Measurements from ENCODE around the gene TENT5C. TPM values are rescaled to one million over a fixed set of nuclear protein-coding genes. Genes with fewer than 3 reads are reported as not detected.

The TENT5C gene
- total and polyA plus RNA-seq, 2 of the 8 experiments (the other 6 are each of a cell fraction or from before 2014, with no cell fraction given) = 0.38 to 0.99 TPM

DNA sequence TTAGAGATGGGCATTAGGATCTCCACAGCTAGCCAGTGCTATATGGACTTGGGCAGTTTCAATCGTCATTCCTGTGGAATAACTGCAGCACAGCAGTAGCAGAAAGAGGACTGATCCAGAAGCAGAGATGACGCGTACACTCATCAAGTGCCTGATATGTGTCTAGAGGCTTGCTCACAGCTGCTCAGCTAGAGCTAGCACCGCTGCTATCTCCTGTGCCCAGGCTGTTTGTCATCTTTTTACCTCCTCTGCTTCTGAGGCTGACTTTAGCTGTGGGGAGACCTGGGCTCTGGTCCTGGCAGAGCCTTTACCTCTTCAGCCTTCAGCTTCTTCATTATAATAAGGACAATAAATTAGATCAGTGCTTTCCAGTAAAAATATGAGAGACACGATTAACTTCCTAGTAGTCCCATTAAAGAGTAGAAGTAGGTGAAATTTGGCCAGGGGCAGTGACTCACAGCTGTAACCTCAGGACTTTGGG lies 5.3 kb downstream of the TENT5C start:
- H3K4me2 ChIP-seq (ENCODE audit: insufficient read depth in 1 of 2, low read depth in 2 of 2, low read length in 2 of 2) = no peak overlapping the region
- H2BK12ac ChIP-seq (ENCODE audit: low read depth, low read length) = no peak overlapping the region
- H3K18ac ChIP-seq (ENCODE audit: extremely low read depth, low read length) = no peak overlapping the region
- no peaks in the 10 kb centered on the region for H3K79me1 ChIP-seq (ENCODE audit: low read depth, low read length)
- no peak overlapping the region for H2BK20ac ChIP-seq (ENCODE audit: low read length)
- TF ChIP-seq HDAC6 (IDR thresholded peaks at IDR 0.05; ENCODE audit: low read depth, low read length) = no peak
- TF ChIP-seq RXRA (IDR thresholded peaks at IDR 0.05; ENCODE audit: insufficient read depth, low read depth, low read length) = no peak
- no peak for TF ChIP-seq CHD2 (IDR thresholded peaks at IDR 0.05; ENCODE audit: low read length)
- no peak for TF ChIP-seq CREB1 (IDR thresholded peaks at IDR 0.05)
- TF ChIP-seq TEAD4 (IDR thresholded peaks at IDR 0.05; ENCODE audit: low read depth, low read length) = no peak
- TF ChIP-seq POLR2A (IDR thresholded peaks at IDR 0.05; ENCODE audit: control extremely low read depth in 1 of 2, low read depth in 2 of 2, low read length in 2 of 2) = no peak
- TF ChIP-seq CBX5 (IDR thresholded peaks at IDR 0.05; ENCODE audit: low read depth, low read length) = no peak
- no peak for TF ChIP-seq SP1 (IDR thresholded peaks at IDR 0.05; ENCODE audit: low read depth, low read length)
- no peak for TF ChIP-seq GTF2F1 (IDR thresholded peaks at IDR 0.05; ENCODE audit: borderline replicate concordance, low read depth, low read length)
- no peak for TF ChIP-seq HDAC2 (IDR thresholded peaks at IDR 0.05; ENCODE audit: borderline replicate concordance in 1 of 2, low read depth in 2 of 2, low read length in 2 of 2)
- TF ChIP-seq CEBPB (IDR thresholded peaks at IDR 0.05; ENCODE audit: low read depth, low read length) = no peak
- TF ChIP-seq KDM1A (IDR thresholded peaks at IDR 0.05; ENCODE audit: borderline replicate concordance, low read length) = no peak
- no peak for TF ChIP-seq POLR2AphosphoS5 (IDR thresholded peaks at IDR 0.05; ENCODE audit: low read depth, low read length)
- TF ChIP-seq CHD1 (IDR thresholded peaks at IDR 0.05; ENCODE audit: low read depth, low read length) = no peak
- TF ChIP-seq, protein P1, sequence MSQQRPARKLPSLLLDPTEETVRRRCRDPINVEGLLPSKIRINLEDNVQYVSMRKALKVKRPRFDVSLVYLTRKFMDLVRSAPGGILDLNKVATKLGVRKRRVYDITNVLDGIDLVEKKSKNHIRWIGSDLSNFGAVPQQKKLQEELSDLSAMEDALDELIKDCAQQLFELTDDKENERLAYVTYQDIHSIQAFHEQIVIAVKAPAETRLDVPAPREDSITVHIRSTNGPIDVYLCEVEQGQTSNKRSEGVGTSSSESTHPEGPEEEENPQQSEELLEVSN (IDR thresholded peaks at IDR 0.05) = no peak
- no peak for TF ChIP-seq SP4 (IDR thresholded peaks at IDR 0.05; ENCODE audit: low read length)
- peaks cover 0 to 2% of the 10 kb centered on the region in 2 experiments for H4K20me1 ChIP-seq (replicated peaks in 1 of 2; ENCODE audit: control insufficient read depth in 1 of 2, insufficient read depth in 2 of 2, low read length in 2 of 2)
- no peak overlapping the region for H4K8ac ChIP-seq (ENCODE audit: extremely low read depth, insufficient read depth, low read length)
- H3K9ac ChIP-seq (replicated peaks in 1 of 4; ENCODE audit: extremely low read depth in 1 of 4, low read depth in 3 of 4, low read length in 3 of 4) = no peak overlapping the region
- H3K4ac ChIP-seq (replicated peaks; ENCODE audit: insufficient read length, low read depth, low read length) = no peak overlapping the region
- no peak overlapping the region for H2BK15ac ChIP-seq (ENCODE audit: low read length)
- no peaks in the 10 kb centered on the region for H3K36me3 ChIP-seq (ENCODE audit: control insufficient read depth in 2 of 4, insufficient read depth in 4 of 4, low read length in 3 of 4)
- H2BK5ac ChIP-seq (ENCODE audit: low read depth, low read length) = no peak overlapping the region
- H4K91ac ChIP-seq (replicated peaks; ENCODE audit: insufficient read length, low read length) = no peak overlapping the region
- H3K27me3 ChIP-seq (replicated peaks in 1 of 4; ENCODE audit: control insufficient read depth in 3 of 4, extremely low read depth in 1 of 4, insufficient read depth in 3 of 4, low read length in 3 of 4) = peaks cover 0 to 15% (median 14%) of the 10 kb centered on the region in 4 experiments; a peak in 6 of 7 replicates
- no peak overlapping the region for H3K4me3 ChIP-seq (ENCODE audit: extremely low read depth in 1 of 4, insufficient read depth in 2 of 4, low read depth in 3 of 4, low read length in 4 of 4)
- 95% methylated on average over 5 of the region's 5 CpGs; no CpG with 5 or more reads in 1 of the 2 experiments for WGBS, 2 experiments (ENCODE audit: extremely low coverage in 1 of 2, insufficient coverage in 1 of 2, insufficient read length in 1 of 2, insufficient replicate concordance in 2 of 2, low coverage in 1 of 2, low lambda C conversion rate in 2 of 2, missing lambda C conversion rate in 1 of 2)
- no peak overlapping the region for H3K56ac ChIP-seq (replicated peaks; ENCODE audit: insufficient read length, low read depth, low read length)
- no peak for FAIRE-seq
- no peak overlapping the region for H3K27ac ChIP-seq (ENCODE audit: low read depth, low read length)
- no peak overlapping the region for H2BK120ac ChIP-seq (replicated peaks; ENCODE audit: low read depth, low read length)
- H3K23ac ChIP-seq (ENCODE audit: insufficient read length) = no peak overlapping the region
- no peak overlapping the region for H2AFZ ChIP-seq (ENCODE audit: low read length)
- CTCF ChIA-PET (ENCODE audit: partially characterized antibody) = interaction anchor here (2.1 to 2.3 kb wide), 2 partner anchors 76 to 147 kb away, joined by 8 to 10 read pairs; no protein-coding TSS in a partner anchor
- no peak overlapping the region for H2AK5ac ChIP-seq (ENCODE audit: low read depth, low read length)
- POLR2A ChIA-PET (ENCODE audit: partially characterized antibody) = no interaction called here
- H3K23me2 ChIP-seq (ENCODE audit: low read depth, low read length) = peaks cover 9% of the 10 kb centered on the region
- no peak overlapping the region for H3K14ac ChIP-seq (ENCODE audit: insufficient read length)
- no peaks in the 10 kb centered on the region for H3K9me3 ChIP-seq (ENCODE audit: insufficient read depth in 2 of 2, low read depth in 1 of 2, low read length in 1 of 2)
- no peak overlapping the region for H4K5ac ChIP-seq (ENCODE audit: insufficient read length, low read depth, low read length)
- H3K79me2 ChIP-seq (ENCODE audit: control insufficient read depth in 1 of 2, insufficient read depth in 2 of 2, low read length in 2 of 2) = no peaks in the 10 kb centered on the region
- peaks cover 0 to 9% (median 6%) of the 10 kb centered on the region in 4 experiments; a peak in 5 of 7 replicates for H3K4me1 ChIP-seq (replicated peaks in 1 of 4; ENCODE audit: control insufficient read depth in 3 of 4, insufficient read depth in 4 of 4, low read length in 3 of 4)
- DNase-seq (ENCODE audit: low read depth in 1 of 2, low spot score in 2 of 2) = no peak
